SK-N-SH treated with all-trans-retinoic acid at 6 μM for 48 hours (cell line): ENCODE data around the gene FGGY.

Experiments used
- ATAC-seq: fragments of 200-7000 bp; cut with Tn5 transposase; 3 replicates; pipeline ENCODE4 v1.9.1; 2020; ENCODE audit warnings: mild to moderate bottlenecking, moderate library complexity
- ARNTL ChIP-seq: fragments of 450-650 bp; formaldehyde crosslinking; IDR thresholded peaks from 2 replicates; pipeline ENCODE4 v1.5.0; 2020; ENCODE audit warnings: low read depth, mild to moderate bottlenecking, moderate library complexity, borderline replicate concordance
- CSDC2 ChIP-seq: fragments of 250-450 bp; sonication (Bioruptor Pico); IDR thresholded peaks from 2 replicates; pipeline ENCODE4 v1.5.0; 2020; ENCODE audit warnings: mild to moderate bottlenecking, moderate library complexity
- ESRRG ChIP-seq: fragments of 250-450 bp; sonication (Bioruptor Pico); IDR thresholded peaks from 2 replicates; pipeline ENCODE4 v1.6.1; 2021; ENCODE audit warnings: mild to moderate bottlenecking
- GLIS3 ChIP-seq: fragments of 250-450 bp; sonication (Bioruptor Pico); IDR thresholded peaks from 2 replicates; pipeline ENCODE4 v1.5.0; 2020; ENCODE audit warnings: mild to moderate bottlenecking, moderate library complexity
- ISL1 ChIP-seq: fragments of 250-450 bp; sonication (Bioruptor Pico); IDR thresholded peaks from 2 replicates; pipeline ENCODE4 v2.1.2; 2022; ENCODE audit warnings: mild to moderate bottlenecking, moderate library complexity
- OSR1 ChIP-seq: fragments of 250-450 bp; sonication (Bioruptor Pico); IDR thresholded peaks from 2 replicates; pipeline ENCODE4 v1.8.0; 2022; ENCODE audit warnings: moderate library complexity, mild to moderate bottlenecking, inconsistent platforms
- POU6F1 ChIP-seq: fragments of 250-450 bp; sonication (Bioruptor Pico); IDR thresholded peaks from 2 replicates; pipeline ENCODE4 v1.8.0; 2021; ENCODE audit warnings: low read depth, mild to moderate bottlenecking, moderate library complexity, borderline replicate concordance
- PPARA ChIP-seq: fragments of 250-450 bp; sonication (Bioruptor Pico); IDR thresholded peaks from 2 replicates; pipeline ENCODE4 v1.5.0; 2020; ENCODE audit warnings: mild to moderate bottlenecking, borderline replicate concordance
- RARB ChIP-seq: fragments of 250-450 bp; sonication (Bioruptor Pico); IDR thresholded peaks from 2 replicates; pipeline ENCODE4 v1.8.0; 2021; ENCODE audit warnings: mild to moderate bottlenecking, moderate library complexity
- SNAI2 ChIP-seq: fragments of 250-450 bp; sonication (Bioruptor Pico); IDR thresholded peaks from 2 replicates; pipeline ENCODE4 v1.5.0; 2020; ENCODE audit warnings: mild to moderate bottlenecking, moderate library complexity
- TCF4 ChIP-seq: fragments of 250-450 bp; sonication (Bioruptor Pico); IDR thresholded peaks from 2 replicates; pipeline ENCODE4 v1.8.0; 2021; ENCODE audit warnings: mild to moderate bottlenecking, moderate library complexity, borderline replicate concordance
- TOX ChIP-seq: fragments of 250-450 bp; sonication (Bioruptor Pico); IDR thresholded peaks from 2 replicates; pipeline ENCODE4 v1.8.0; 2021; ENCODE audit warnings: mild to moderate bottlenecking, moderate library complexity, borderline replicate concordance
- ZC3H10 ChIP-seq: fragments of 250-450 bp; sonication (Bioruptor Pico); IDR thresholded peaks from 2 replicates; pipeline ENCODE4 v1.5.1; 2021; ENCODE audit warnings: mild to moderate bottlenecking, moderate library complexity
- ZFP3 ChIP-seq: fragments of 250-450 bp; sonication (Bioruptor Pico); IDR thresholded peaks from 2 replicates; pipeline ENCODE4 v1.5.0; 2020; ENCODE audit warnings: mild to moderate bottlenecking, moderate library complexity
- ZFP30 ChIP-seq: fragments of 450-650 bp; formaldehyde crosslinking; IDR thresholded peaks from 2 replicates; pipeline ENCODE4 v1.5.0; 2022; ENCODE audit warnings: mild to moderate bottlenecking, moderate library complexity
- ZNF565 ChIP-seq: fragments of 450-650 bp; formaldehyde crosslinking; conservative IDR thresholded peaks from 2 replicates; pipeline ENCODE4 v1.5.0; 2020; ENCODE audit warnings: low read depth, mild to moderate bottlenecking, moderate library complexity
- ZNF70 ChIP-seq: fragments of 450-650 bp; formaldehyde crosslinking; IDR thresholded peaks from 2 replicates; pipeline ENCODE4 v1.5.0; 2020; ENCODE audit warnings: mild to moderate bottlenecking, moderate library complexity
- ZNF8 ChIP-seq: fragments of 450-650 bp; formaldehyde crosslinking; IDR thresholded peaks from 2 replicates; pipeline ENCODE4 v1.5.0; 2020; ENCODE audit warnings: mild to moderate bottlenecking, moderate library complexity
- TF ChIP-seq, protein P1 (sequence below): fragments of 250-450 bp; sonication (Bioruptor Pico); IDR thresholded peaks from 2 replicates; pipeline ENCODE4 v1.8.0; 2020; ENCODE audit warnings: mild to moderate bottlenecking, moderate library complexity, borderline replicate concordance
- TF ChIP-seq, protein P2 (sequence below): fragments of 250-450 bp; sonication (Bioruptor Pico); IDR thresholded peaks from 2 replicates; pipeline ENCODE4 v1.5.1; 2020; ENCODE audit warnings: low read depth, mild to moderate bottlenecking, moderate library complexity
- TF ChIP-seq, protein P3 (sequence below): fragments of 250-450 bp; sonication (Bioruptor Pico); IDR thresholded peaks from 2 replicates; pipeline ENCODE4 v1.5.1; 2021; ENCODE audit warnings: mild to moderate bottlenecking, moderate library complexity
- TF ChIP-seq, protein P4 (sequence below): fragments of 250-450 bp; sonication (Bioruptor Pico); IDR thresholded peaks from 2 replicates; pipeline ENCODE4 v1.5.0; 2020; ENCODE audit warnings: mild to moderate bottlenecking, moderate library complexity

The FGGY gene

DNA sequence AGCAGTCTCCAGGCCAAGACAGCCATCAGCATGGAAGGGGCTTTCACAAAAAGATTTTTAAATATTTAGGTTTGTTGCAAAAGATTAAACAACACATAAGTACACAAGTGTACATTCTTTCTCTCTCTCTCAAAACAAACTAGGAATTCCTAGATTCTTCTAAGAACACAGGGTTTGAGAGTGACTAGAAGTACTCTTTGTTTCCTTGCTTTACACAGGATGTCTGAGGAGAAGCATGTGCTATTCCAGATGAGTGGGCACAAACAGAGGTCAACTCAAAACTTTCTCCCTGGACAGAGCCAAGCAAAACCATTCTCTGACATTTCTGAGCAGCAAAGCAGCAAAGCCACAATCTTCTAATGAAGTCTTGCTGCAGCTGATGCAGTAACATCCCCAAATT, 307.3 kb downstream of the FGGY start (continued):
- TF ChIP-seq ZNF70 (CRISPR knock-in tag) = no peak
- no peak for TF ChIP-seq GLIS3 (CRISPR knock-in tag)
- no peak for TF ChIP-seq ZFP30 (CRISPR knock-in tag)
- TF ChIP-seq ZC3H10 (CRISPR knock-in tag) = no peak
- TF ChIP-seq ESRRG (CRISPR knock-in tag) = no peak
- TF ChIP-seq CSDC2 = no peak
- no peak for TF ChIP-seq POU6F1 (CRISPR knock-in tag)

GRCh38 chr1:59605184-59605583, 308.3 kb downstream of the FGGY start:
- TF ChIP-seq ZFP3 (CRISPR knock-in tag) (no peak), TOX (CRISPR knock-in tag) (no peak), ZC3H10 (CRISPR knock-in tag) (no peak), ZFP30 (CRISPR knock-in tag) (no peak), ISL1 (CRISPR knock-in tag) (no peak), ESRRG (CRISPR knock-in tag) (no peak), PPARA (no peak), TCF4 (CRISPR knock-in tag) (no peak), OSR1 (no peak), ZNF565 (CRISPR knock-in tag) (no peak), ZNF8 (CRISPR knock-in tag) (no peak), CSDC2 (no peak), ARNTL (CRISPR knock-in tag) (no peak), GLIS3 (CRISPR knock-in tag) (no peak)
- TF ChIP-seq, protein P1, sequence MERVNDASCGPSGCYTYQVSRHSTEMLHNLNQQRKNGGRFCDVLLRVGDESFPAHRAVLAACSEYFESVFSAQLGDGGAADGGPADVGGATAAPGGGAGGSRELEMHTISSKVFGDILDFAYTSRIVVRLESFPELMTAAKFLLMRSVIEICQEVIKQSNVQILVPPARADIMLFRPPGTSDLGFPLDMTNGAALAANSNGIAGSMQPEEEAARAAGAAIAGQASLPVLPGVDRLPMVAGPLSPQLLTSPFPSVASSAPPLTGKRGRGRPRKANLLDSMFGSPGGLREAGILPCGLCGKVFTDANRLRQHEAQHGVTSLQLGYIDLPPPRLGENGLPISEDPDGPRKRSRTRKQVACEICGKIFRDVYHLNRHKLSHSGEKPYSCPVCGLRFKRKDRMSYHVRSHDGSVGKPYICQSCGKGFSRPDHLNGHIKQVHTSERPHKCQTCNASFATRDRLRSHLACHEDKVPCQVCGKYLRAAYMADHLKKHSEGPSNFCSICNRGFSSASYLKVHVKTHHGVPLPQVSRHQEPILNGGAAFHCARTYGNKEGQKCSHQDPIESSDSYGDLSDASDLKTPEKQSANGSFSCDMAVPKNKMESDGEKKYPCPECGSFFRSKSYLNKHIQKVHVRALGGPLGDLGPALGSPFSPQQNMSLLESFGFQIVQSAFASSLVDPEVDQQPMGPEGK = no peak
- TF ChIP-seq, protein P2, sequence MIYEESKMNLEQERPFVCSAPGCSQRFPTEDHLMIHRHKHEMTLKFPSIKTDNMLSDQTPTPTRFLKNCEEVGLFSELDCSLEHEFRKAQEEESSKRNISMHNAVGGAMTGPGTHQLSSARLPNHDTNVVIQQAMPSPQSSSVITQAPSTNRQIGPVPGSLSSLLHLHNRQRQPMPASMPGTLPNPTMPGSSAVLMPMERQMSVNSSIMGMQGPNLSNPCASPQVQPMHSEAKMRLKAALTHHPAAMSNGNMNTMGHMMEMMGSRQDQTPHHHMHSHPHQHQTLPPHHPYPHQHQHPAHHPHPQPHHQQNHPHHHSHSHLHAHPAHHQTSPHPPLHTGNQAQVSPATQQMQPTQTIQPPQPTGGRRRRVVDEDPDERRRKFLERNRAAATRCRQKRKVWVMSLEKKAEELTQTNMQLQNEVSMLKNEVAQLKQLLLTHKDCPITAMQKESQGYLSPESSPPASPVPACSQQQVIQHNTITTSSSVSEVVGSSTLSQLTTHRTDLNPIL (CRISPR knock-in tag) = no peak
- TF ChIP-seq, protein P3, sequence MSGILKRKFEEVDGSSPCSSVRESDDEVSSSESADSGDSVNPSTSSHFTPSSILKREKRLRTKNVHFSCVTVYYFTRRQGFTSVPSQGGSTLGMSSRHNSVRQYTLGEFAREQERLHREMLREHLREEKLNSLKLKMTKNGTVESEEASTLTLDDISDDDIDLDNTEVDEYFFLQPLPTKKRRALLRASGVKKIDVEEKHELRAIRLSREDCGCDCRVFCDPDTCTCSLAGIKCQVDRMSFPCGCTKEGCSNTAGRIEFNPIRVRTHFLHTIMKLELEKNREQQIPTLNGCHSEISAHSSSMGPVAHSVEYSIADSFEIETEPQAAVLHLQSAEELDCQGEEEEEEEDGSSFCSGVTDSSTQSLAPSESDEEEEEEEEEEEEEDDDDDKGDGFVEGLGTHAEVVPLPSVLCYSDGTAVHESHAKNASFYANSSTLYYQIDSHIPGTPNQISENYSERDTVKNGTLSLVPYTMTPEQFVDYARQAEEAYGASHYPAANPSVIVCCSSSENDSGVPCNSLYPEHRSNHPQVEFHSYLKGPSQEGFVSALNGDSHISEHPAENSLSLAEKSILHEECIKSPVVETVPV (CRISPR knock-in tag) = no peak
- TF ChIP-seq, protein P4, sequence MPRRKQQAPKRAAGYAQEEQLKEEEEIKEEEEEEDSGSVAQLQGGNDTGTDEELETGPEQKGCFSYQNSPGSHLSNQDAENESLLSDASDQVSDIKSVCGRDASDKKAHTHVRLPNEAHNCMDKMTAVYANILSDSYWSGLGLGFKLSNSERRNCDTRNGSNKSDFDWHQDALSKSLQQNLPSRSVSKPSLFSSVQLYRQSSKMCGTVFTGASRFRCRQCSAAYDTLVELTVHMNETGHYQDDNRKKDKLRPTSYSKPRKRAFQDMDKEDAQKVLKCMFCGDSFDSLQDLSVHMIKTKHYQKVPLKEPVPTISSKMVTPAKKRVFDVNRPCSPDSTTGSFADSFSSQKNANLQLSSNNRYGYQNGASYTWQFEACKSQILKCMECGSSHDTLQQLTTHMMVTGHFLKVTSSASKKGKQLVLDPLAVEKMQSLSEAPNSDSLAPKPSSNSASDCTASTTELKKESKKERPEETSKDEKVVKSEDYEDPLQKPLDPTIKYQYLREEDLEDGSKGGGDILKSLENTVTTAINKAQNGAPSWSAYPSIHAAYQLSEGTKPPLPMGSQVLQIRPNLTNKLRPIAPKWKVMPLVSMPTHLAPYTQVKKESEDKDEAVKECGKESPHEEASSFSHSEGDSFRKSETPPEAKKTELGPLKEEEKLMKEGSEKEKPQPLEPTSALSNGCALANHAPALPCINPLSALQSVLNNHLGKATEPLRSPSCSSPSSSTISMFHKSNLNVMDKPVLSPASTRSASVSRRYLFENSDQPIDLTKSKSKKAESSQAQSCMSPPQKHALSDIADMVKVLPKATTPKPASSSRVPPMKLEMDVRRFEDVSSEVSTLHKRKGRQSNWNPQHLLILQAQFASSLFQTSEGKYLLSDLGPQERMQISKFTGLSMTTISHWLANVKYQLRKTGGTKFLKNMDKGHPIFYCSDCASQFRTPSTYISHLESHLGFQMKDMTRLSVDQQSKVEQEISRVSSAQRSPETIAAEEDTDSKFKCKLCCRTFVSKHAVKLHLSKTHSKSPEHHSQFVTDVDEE (CRISPR knock-in tag) = no peak
- ATAC-seq = no peak

GRCh38 chr1:59605761-59606160, 308.9 kb downstream of the FGGY start:
- no peak for ATAC-seq
- TF ChIP-seq PPARA (no peak), TCF4 (CRISPR knock-in tag) (no peak), SNAI2 (CRISPR knock-in tag) (no peak), ESRRG (CRISPR knock-in tag) (no peak), CSDC2 (no peak), ZNF565 (CRISPR knock-in tag) (no peak), ZNF70 (CRISPR knock-in tag) (no peak), ZFP30 (CRISPR knock-in tag) (no peak), RARB (no peak), OSR1 (no peak), ZFP3 (CRISPR knock-in tag) (no peak), ISL1 (CRISPR knock-in tag) (no peak)
- TF ChIP-seq, protein P1 = no peak
- TF ChIP-seq, protein P2 (CRISPR knock-in tag) = no peak
- TF ChIP-seq, protein P4 (CRISPR knock-in tag) = no peak
